A549 (cell line): ENCODE results near the gene FER1L5.

Source experiments
- CEBPB ChIP-seq, 2 experiments: fragments of >200 bp in 1 of 2; sonication (Bioruptor Twin) in 1 of 2; formaldehyde crosslinking in 1 of 2; IDR thresholded peaks; 2 replicates each; pipeline ENCODE4 v1.6.1; 2012 to 2016
- EP300 ChIP-seq, 2 experiments: fragments of >200 bp; sonication (Bioruptor Twin); formaldehyde crosslinking; IDR thresholded peaks; 2 replicates in 1 of 2; 3 replicates in 1 of 2; pipeline ENCODE4 v1.6.1; 2016 to 2017
- JUN ChIP-seq, 2 experiments: fragments of >200 bp; sonication (Bioruptor Twin); formaldehyde crosslinking; IDR thresholded peaks; 2 replicates in 1 of 2; 3 replicates in 1 of 2; pipeline ENCODE4 v1.6.1; 2016 to 2017
- MAZ ChIP-seq: fragments of 150-350 bp; IDR thresholded peaks from 2 replicates; pipeline ENCODE4 v1.6.1; 2014; ENCODE audit warnings: antibody characterized with exemption, low read depth, low read length, borderline replicate concordance
- NPAS2 ChIP-seq: fragments of 250-450 bp; sonication (Bioruptor Pico); IDR thresholded peaks from 2 replicates; pipeline ENCODE4 v1.8.0; 2022; ENCODE audit warnings: mild to moderate bottlenecking, moderate library complexity, borderline replicate concordance
- POLR2A ChIP-seq: IDR thresholded peaks from 2 replicates; pipeline ENCODE4 v1.6.1; 2012; ENCODE audit warnings: mild to moderate bottlenecking, low read length
- RNF2 ChIP-seq: fragments of 200-600 bp; sonication (generic); IDR thresholded peaks from 2 replicates; pipeline ENCODE4 v1.6.1; 2016; ENCODE audit warnings: low read depth, mild to moderate bottlenecking, antibody characterized with exemption, moderate library complexity, borderline replicate concordance
- TF ChIP-seq, protein P1 (sequence below): fragments of >200 bp; sonication (Bioruptor Twin); formaldehyde crosslinking; IDR thresholded peaks from 3 replicates; pipeline ENCODE4 v1.5.1; 2016
- TF ChIP-seq, protein P2 (sequence below): fragments of 250-450 bp; sonication (Bioruptor Pico); IDR thresholded peaks from 2 replicates; pipeline ENCODE4 v1.5.0; 2021; ENCODE audit warnings: mild to moderate bottlenecking, moderate library complexity, borderline replicate concordance

DNA sequence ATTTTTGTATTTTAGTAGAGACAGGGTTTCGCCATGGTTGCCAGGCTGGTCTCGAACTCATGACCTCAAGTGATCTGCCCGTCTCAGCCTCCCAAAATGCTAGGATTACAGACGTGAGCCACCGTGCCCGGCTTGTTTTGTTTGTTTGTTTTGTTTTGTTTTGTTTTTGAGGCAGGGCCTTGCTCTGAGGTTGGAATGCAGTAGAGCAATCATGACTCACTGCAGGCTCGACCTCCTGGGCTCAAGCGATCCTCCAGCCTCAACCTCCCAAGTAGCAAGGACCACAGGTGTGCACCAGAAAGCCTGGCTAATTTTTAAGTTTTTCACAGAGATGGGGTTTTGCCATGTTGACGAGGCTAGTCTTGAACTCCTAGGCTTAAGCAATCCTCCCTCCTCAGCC lies 109.2 kb downstream of the FER1L5 start:
- TF ChIP-seq POLR2A: no peak
- no peak for TF ChIP-seq CEBPB (IDR thresholded peaks at IDR 0.05)
- TF ChIP-seq, protein P1, sequence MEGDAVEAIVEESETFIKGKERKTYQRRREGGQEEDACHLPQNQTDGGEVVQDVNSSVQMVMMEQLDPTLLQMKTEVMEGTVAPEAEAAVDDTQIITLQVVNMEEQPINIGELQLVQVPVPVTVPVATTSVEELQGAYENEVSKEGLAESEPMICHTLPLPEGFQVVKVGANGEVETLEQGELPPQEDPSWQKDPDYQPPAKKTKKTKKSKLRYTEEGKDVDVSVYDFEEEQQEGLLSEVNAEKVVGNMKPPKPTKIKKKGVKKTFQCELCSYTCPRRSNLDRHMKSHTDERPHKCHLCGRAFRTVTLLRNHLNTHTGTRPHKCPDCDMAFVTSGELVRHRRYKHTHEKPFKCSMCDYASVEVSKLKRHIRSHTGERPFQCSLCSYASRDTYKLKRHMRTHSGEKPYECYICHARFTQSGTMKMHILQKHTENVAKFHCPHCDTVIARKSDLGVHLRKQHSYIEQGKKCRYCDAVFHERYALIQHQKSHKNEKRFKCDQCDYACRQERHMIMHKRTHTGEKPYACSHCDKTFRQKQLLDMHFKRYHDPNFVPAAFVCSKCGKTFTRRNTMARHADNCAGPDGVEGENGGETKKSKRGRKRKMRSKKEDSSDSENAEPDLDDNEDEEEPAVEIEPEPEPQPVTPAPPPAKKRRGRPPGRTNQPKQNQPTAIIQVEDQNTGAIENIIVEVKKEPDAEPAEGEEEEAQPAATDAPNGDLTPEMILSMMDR: no peak
- no peak for TF ChIP-seq RNF2
- no peak for TF ChIP-seq EP300 (IDR thresholded peaks at IDR 0.05)
- no peak for TF ChIP-seq NPAS2 (CRISPR knock-in tag)
- TF ChIP-seq, protein P2, sequence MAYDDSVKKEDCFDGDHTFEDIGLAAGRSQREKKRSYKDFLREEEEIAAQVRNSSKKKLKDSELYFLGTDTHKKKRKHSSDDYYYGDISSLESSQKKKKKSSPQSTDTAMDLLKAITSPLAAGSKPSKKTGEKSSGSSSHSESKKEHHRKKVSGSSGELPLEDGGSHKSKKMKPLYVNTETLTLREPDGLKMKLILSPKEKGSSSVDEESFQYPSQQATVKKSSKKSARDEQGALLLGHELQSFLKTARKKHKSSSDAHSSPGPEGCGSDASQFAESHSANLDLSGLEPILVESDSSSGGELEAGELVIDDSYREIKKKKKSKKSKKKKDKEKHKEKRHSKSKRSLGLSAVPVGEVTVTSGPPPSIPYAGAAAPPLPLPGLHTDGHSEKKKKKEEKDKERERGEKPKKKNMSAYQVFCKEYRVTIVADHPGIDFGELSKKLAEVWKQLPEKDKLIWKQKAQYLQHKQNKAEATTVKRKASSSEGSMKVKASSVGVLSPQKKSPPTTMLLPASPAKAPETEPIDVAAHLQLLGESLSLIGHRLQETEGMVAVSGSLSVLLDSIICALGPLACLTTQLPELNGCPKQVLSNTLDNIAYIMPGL: no peak
- no peak for TF ChIP-seq MAZ
- no peak for TF ChIP-seq JUN (IDR thresholded peaks at IDR 0.05)
